Measurements from ENCODE around the gene HDAC7.

The HDAC7 gene

DNA sequence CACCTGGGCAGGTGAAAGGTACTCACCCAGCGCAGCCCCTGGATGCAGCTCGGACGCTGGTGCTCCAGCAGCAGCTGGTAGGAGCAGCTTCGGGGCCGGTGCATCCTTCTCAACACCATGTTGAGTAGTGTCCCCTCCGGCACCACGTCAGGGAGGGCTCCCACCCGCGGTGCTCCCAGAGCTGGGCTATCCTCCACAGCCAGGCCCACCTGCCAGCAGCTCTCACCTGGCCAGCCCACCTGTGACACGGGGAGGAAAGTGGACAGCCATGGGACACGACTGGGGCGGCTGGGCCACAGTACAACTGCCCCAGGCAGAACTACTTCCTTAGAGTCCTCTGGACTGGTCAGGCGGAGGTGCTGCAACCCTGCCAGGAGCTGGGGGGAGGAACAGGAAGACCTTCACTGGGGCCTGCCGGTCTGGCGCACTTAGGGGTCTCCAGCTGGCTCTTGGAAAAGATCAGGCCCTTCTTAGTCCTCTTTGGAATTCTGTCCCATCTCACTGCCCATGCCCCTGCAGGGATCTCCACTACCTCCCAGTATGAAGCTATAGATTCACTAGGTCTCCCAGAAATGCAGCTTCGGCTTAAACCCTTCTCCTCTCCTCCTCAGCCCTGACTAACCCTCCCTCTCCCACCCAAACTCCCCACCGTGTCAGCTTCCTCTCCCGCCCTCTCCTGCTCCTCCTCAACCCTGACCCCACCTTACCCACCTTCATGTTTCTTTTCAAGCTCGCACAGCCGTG, 61.7 kb downstream of the HDAC7 start:
- DNase-seq, result no peak

DNA sequence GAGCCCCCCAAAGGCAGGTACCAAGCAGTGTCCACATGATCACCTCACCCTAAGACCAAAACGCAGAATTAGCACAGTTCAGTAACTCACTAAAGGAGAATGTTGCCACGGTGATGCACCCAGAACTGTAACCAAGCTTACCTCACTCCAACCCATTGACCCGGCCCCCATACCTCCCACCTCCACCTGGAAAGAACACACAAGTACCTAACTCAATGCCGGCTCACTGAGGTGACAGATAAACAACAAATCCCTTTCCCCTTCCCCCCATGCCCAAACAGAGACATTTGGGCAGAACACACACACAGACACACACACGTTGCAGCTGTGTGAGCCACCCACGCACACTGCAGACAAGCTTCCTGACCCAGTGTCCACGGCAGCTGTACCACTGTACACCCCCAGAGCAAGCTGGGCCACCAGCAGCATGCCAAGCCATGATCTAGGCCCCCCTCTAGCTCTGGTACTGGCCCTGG, 62.3 kb downstream of the HDAC7 start:
- no peak for DNase-seq

- no peak for DNase-seq
Observed at GRCh38 chr12:47755655-47756562, 63.8 kb downstream of the HDAC7 start.

DNA sequence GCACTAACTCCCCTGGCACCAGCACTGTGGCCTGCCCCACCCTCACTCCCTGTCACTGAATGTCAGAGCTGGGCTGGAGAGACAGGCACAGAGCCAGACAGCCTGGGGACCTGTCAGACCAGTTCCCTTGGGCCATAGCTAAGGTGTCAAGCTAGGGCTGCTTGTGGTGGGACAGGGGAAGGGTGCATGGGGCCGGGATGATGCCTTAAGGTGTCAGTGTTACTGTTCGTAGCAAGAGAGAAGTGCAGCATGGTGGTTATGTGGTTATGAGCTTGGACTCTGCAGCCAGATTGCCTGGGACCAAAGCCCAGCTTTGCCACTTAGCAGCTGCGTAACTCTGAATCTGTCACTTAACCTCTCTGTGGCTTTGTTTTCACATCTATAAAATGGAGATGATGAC, 64.8 kb downstream of the HDAC7 start:
- DNase-seq, result no peak

DNA sequence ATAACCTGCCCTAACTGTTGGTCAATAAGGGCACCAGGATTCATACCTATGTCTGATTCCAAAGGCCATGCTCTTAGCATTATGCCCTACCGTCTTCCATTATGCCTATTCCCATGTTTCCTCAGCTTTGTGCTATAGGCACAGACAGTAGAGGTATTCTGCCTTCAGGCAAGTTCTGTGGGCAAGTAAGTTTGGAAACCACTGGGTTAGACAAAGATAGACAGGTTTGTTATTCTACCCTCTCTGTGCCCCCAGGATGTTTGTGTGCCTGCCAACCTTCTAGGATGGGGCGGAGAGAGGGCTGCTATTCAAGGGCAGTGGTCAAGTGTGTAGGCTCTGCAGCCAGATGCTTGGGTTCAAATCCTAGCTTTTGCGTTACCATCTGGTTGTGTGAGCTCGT, 65.6 kb downstream of the HDAC7 start:
- DNase-seq, result no peak

DNA sequence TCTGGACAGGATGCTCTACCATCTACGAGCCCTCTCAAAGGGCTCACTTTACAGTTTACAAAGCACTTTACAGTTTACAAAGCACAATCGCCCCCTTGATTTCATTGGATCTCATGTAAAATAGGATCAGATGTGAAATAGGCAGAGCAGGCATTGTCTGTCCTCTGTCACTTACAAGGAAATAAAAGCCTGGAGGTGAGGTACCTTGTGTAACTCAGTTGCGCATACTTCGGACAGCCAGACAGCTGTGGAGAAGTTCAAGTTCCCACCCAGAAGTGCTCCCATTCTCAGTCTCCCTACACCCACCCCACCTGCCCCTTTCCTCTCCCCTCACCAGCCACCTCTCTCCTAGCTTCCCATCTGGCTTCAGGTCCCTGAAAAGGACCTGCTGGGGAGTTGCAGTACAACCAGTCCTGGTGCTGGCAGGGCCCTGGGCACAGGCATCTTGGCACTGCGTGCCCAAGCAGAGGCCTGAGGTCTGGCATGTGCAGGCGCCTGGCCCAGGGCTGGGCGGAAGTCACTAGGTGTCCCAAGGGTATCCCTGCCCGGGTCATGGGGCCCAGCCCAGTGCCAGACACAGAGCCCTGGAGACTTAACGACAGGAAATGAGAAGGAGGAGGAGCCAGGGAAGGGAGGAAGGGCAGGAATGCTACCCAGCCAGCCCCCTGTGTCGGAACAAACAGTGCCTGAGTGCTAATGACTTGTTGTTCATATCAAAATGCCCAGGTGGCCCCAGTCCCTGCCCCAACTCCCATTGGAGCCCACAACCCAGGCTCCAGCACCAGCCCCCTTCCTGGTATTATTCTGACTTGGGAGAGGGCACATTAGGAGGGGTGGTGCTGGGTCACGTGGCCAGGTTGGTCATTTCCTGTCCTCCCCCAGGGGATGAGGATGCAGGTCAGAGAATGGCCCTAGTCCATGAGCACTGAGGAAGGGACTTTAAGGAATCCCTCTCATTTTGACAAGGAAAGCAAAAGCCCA, 66.4 kb downstream of the HDAC7 start:
- DNase-seq, result no peak

GRCh38 chr12:47752552-47752951, 67.2 kb downstream of the HDAC7 start:
- no peak for DNase-seq

- DNase-seq, result no peak
Observed at GRCh38 chr12:47752121-47752520, 67.6 kb downstream of the HDAC7 start.

DNA sequence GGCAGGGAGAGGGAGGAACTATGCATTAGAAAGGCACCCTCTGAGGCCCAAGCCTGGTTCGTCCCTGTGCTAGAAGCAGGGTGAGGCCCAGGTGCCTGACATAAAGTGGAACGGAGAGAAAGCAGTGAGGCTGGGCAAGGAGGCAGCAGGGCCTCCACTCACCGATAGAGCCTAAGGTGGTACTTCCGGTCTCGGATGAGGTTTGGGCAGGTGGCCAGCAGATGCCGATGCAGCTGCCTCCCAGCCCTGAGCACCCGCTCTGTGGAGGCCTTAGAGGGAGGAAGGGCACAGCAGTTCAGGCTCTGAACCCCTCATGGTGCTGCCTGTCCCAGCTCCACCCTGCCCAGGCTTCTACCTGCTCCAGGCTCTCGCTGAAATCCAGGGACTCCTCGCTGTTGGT, 68.1 kb downstream of the HDAC7 start:
- peak in 1 of 2 experiments; percentile 52 for DNase-seq

DNA sequence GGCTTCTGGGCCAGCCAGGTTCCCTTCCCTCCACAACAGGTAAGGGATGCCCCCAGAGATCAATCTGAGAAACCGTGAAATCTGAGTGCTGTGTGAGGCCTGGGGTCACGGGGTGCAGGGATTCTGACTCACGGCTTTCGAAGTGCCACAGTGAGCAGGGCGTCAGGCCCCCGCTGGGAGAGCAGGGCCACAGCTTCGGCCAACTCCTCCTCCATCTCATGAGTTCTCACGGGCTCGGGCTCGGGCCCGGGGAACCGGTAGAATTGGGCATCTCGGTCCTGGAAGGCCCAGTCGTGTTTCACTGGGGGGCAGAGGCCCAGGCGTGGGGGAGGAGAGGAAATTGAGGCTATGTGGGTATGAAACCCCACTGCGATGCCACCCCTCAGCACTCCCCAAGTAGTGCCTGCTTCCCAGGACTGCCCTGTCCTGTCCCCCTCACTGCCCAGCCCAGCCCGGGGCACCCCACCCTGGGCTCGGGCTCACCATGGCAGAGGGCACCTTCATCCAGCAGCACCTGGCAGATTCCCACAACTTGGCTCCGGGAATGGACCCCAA, 68.7 kb downstream of the HDAC7 start:
- DNase-seq, result no peak

DNA sequence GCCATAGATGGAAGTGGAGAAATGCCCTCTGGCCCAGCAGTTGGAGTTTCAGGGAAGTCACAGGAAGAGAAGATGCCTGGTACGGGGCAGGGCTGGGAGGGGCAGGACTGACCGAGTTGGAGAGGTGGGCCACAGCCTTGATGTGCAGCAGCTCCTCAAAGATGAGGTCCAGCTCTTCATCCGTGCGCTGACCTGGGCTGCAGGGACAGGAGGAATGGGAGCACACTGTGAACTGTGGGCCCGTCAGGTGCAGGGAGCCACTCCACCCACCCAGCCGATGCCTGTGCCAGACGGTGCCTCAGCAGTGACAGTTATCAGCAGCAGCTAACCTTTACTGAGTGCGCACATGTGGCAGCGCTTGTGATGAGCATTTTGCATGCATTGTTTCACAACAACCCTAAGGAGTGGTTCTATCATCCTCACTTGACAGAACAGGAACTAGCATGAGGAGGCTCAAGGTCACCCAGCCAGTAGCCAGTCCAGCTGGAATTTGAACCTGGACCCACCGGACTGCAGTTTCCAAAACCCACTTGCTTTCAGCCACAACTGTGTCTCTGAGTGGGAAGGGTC, 69.4 kb downstream of the HDAC7 start:
- no peak for DNase-seq

GRCh38 chr12:47748899-47749298, 70.8 kb downstream of the HDAC7 start:
- DNase-seq, result no peak

- DNase-seq, result no peak
Observed at GRCh38 chr12:47748507-47748828, 71.2 kb downstream of the HDAC7 start.

GRCh38 chr12:47747596-47748506, 71.9 kb downstream of the HDAC7 start:
- DNase-seq, result no peak

DNA sequence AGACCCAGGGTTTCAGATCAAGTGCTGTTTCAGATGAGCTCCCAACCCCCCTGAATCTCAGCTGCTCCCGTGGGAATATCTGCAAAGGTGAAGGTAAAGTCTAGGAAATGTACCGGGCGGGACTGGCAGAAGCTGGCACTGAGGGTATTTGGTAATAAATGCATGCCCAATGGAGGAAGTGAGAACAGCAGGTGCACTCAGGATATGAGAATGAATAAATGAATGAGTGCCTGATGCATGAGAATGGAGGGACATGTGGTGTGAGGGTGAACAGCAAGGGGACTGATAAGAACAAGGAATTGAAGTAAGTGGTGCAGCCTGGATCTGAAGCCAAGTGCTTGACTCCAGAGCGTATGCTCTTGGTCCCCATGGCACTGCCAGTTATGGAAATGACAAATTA, 72.6 kb downstream of the HDAC7 start:
- DNase-seq, result no peak

DNA sequence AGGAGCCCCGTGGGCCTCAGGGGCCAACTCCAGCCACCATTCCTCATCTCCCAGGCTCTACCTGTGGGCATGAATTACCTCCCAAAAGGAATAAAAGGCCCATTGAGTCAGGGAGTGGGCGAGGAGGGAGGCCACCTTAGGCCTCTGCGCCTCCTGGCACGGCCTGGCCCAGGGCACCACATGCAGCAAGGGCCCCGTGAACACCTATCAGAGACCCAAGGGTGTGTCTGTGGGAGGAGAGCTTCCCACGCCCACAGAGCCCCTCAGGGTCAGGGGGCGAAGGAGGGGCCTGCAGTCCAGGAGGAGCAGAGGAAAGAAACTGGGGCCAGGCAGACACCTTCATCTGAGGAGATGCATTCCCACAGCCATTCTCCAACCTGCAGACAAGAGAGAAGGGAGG, 73.2 kb downstream of the HDAC7 start:
- no peak for DNase-seq

GRCh38 chr12:47746073-47746472, 73.6 kb downstream of the HDAC7 start:
- DNase-seq, result no peak

DNA sequence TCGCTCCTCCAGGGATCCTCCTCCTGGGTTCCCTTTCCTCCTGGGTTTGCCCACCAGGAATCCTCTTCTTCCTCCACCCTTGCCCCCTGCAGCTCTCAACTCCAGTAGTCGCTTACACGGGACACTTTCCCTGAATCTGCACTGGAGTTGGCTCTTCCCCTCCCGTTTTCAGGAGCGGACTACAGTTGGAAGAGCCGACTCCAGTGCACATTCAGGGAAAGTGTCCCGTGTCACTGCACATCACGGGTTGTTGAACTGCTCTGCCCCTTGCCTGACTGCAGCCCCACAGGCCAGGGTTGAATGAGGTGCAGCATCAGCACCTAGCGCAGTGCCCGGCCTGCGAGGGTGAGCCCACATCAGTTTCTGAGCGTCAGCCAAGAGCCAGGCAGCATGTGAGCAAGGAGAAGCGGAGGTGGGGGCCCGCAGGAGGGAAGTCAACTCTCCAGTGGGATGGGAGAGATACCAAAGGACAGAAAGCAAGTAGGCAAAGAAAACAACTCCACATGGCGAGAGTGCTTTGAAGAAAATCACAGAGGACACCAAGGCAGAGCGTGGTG, 74.1 kb downstream of the HDAC7 start:
- no peak for DNase-seq

DNA sequence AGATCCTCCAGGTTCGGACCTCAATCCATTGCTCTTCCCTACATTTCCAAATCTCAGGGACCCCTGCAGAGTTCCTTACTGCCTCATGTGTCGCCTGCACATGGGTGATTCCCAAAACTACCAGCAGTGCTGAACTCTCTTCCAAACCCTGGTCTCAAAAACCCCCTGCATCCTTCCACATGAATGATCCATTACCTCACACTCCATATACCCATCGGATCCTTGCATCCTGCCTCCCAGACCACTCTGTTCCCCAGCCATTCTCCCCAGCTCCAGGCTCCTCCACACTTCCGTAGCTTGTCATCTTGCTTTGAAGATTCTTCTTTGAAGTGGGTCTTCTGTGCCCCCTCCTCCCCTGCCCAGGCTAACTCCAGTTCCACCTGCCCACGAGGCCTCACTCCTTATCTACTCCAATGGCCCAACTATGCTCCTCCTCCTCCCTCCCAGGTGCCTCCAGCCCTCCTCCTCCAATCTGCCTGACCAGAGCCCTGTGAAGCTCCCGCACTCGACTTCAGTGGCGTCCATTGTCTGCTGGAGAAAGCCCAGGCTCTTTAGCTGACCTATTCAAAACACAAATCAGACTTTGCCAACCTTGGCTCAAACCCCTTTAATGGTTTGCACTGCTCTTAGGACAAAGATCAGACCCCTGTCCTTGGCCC, 74.8 kb downstream of the HDAC7 start:
- DNase-seq, result no peak

DNA sequence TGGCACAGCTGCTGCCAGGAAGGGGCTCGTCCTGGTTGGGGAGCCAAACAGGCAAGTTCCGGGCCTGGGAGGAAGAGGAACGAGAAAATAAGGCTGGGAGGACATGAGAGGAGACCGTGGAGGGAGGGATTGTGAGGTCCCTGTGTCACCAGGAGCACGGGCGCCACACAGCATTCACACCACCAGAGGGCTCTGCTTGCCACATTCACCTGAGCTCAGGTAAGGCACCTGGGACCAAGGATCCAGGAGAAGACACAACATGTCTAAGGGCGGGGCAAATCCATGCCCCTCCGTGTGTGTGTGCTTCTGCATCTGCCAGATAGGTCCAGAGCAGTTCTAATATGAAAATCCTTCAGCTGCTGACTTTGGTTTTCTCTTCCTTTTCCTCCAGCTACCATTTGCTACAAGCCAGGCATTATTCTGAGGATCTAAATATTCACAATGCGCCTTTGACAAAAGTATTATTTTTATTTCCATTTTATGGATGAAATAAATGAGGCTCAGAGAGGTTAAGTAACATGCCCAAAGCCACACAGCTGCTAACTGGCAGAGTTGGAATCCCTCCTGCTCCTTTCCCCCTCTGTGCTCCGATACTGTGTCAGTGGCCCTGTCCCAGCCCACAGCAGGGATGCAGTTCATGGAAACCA, 75.6 kb downstream of the HDAC7 start:
- DNase-seq, result peak in 1 of 2 experiments; percentile 41
